Measurements from ENCODE around the gene MEOX1.

- no peak for TF ChIP-seq CTCF (IDR thresholded peaks at IDR 0.05; ENCODE audit: insufficient read depth, low read length, poor library complexity, severe bottlenecking)
- TF ChIP-seq EZH2phosphoT487 (conservative IDR thresholded peaks at IDR 0.05; ENCODE audit: low read length) = no peak
Observed at GRCh38 chr17:43709210-43709609, 47.5 kb upstream of the MEOX1 start.

All from SU-DHL-6 (cell line).